IPS-18a (cell line): ENCODE data around the gene RAPSN.
A peak's percentile ranks its signal among the peaks of the same experiment; 100 is the strongest.

Source experiments
- H3K27ac ChIP-seq: one replicate; pipeline ENCODE4 v1.5.1; 2013; ENCODE audit warnings: low read length
- H3K27me3 ChIP-seq: one replicate; pipeline ENCODE4 v1.6.1; 2013; ENCODE audit warnings: mild to moderate bottlenecking, low read length; ENCODE audit not compliant: control insufficient read depth, insufficient read depth
- H3K36me3 ChIP-seq: one replicate; pipeline ENCODE4 v1.6.1; 2013; ENCODE audit warnings: low read depth, low read length; ENCODE audit not compliant: control insufficient read depth
- H3K4me1 ChIP-seq: one replicate; pipeline ENCODE4 v1.6.1; 2013; ENCODE audit warnings: low read depth, low read length; ENCODE audit not compliant: control insufficient read depth
- H3K4me3 ChIP-seq: one replicate; pipeline ENCODE4 v1.5.1; 2013; ENCODE audit warnings: low read length
- H3K9ac ChIP-seq: one replicate; pipeline ENCODE4 v1.6.1; 2013; ENCODE audit warnings: mild to moderate bottlenecking, low read length, moderate library complexity
- H3K9me3 ChIP-seq: one replicate; pipeline ENCODE4 v1.6.1; 2013; ENCODE audit warnings: low read depth, low read length; ENCODE audit not compliant: control insufficient read depth

The RAPSN gene

DNA sequence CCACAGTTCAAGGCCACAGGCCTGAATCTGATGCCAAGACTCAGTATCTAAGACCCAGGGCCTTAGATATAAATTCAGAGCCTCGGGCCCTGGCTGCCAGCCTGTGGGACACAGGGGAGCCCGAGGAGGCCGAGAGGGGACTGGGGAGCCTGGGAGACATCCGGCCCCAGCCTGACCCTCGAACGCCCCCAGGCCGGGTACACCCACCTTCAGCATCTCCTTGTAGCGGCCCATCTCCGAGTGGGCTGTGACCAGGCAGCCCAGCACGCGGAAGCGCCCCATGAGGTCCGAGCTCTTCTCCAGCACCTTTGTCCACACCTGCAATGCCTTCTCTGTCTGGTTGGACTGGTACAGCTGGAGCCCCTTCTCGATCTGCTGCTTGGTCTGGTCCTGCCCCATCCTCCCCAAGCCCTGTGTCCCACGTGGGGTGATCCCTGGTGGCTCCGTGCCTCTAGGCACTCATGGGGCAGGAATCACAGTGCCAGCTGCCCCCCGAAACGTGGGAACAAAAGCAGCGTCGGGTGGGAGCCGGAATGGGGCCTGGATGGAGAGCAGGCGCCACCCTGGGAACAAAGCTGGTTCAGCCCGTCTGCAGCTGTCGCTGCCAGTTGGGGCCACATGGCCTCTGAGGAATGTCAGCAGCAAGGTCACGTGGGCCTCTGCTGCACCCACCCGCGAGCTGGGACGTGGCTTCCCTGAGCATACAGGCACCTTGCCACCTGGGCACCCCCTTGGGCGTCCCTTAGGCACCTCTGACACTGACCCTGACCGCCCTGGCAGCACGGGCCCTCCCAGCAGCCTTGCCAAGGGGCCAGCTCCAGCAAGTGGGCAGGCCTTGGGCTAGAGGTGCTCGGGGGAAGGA is at the start of gene RAPSN:
Gene RAPSN, minus strand, starts transcription at position 571 of the 862 bp plus-strand sequence. Its CDS starts 172 bp downstream, at position 399.
- Histone ChIP-seq H3K9me3 (no peaks in the 10 kb centered on the region), H3K4me1 (no peaks in the 10 kb centered on the region), H3K27ac (no peak within 1 kb of the TSS), H3K27me3 (no peaks in the 10 kb centered on the region), H3K36me3 (no peaks in the 10 kb centered on the region), H3K9ac (no peak within 1 kb of the TSS), H3K4me3 (no peak within 1 kb of the TSS)

DNA sequence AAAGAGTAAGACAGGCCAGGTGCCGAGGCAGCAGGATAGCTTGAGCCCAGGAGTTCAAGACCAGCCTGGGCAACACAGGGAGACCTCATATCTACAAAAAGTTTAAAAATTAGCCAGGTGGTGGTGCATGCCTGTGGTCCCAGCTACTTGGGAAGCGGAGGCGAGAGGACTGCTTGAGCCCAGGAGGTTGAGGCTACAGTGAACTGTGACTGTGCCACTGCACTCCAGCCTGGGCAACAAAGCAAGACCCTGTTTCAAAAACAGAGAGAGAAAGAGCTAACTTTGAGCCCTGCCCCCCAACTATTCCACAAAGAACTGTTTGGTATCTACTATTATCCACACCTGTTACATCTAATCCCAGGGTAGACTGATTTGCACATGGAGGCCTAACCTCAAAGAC is 49.2 kb upstream of the RAPSN start:
- Histone ChIP-seq H3K4me1 (peaks cover 22% of the 10 kb centered on the region), H3K27ac (no peak overlapping the region), H3K36me3 (peaks cover 10% of the 10 kb centered on the region), H3K4me3 (no peak overlapping the region), H3K9ac (no peak overlapping the region), H3K27me3 (no peaks in the 10 kb centered on the region), H3K9me3 (no peaks in the 10 kb centered on the region)

DNA sequence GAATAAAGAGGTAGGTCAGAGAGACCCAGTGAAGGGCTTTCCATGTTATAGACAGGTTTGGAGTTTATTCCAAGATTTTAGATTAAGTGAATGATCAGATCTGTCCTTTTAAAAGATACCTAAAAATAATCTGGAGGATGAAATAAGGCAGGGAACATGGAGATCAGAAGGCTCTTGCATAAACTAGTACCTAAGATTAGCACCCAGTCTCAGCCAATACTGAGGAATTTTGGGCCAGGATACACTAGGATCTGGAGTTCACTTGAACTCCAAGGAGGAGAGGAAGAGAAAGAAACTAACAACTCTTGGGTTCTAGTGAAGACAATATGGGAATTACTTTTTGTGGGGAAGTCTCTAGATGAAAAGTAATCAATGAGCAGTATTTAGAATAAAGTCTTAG is 47.9 kb upstream of the RAPSN start:
- Histone ChIP-seq H3K36me3 (peaks cover 10% of the 10 kb centered on the region), H3K27ac (no peak overlapping the region)

DNA sequence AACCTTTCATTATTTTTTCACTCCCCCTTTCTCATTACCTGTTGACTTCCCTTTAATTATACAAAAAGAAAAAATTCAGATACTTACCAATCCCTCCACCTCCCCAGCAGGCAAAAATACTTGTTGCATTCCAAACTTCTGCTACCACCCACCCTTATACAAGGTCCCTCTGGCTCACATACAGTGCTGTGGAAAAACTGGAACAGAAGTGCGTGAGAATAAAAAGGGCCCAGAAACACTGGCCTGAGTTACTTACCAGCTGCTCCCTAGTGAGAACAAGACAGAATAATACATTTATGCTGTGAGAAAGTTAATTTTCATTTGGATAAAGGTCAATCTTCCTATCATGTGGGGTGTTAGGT is 46.9 kb upstream of the RAPSN start:
- H3K9me3 ChIP-seq, result no peaks in the 10 kb centered on the region
- H3K4me3 ChIP-seq, result no peak overlapping the region
- peaks cover 19% of the 10 kb centered on the region for H3K4me1 ChIP-seq
- H3K9ac ChIP-seq, result no peak overlapping the region
- no peak overlapping the region for H3K27ac ChIP-seq
- peaks cover 10% of the 10 kb centered on the region for H3K36me3 ChIP-seq
- no peaks in the 10 kb centered on the region for H3K27me3 ChIP-seq

More for the DNA sequence above, 47.9 kb upstream of the RAPSN start:
- H3K9ac ChIP-seq, result no peak overlapping the region
- H3K4me1 ChIP-seq, result peaks cover 19% of the 10 kb centered on the region
- H3K4me3 ChIP-seq, result no peak overlapping the region
- no peaks in the 10 kb centered on the region for H3K9me3 ChIP-seq
- H3K27me3 ChIP-seq, result no peaks in the 10 kb centered on the region

DNA sequence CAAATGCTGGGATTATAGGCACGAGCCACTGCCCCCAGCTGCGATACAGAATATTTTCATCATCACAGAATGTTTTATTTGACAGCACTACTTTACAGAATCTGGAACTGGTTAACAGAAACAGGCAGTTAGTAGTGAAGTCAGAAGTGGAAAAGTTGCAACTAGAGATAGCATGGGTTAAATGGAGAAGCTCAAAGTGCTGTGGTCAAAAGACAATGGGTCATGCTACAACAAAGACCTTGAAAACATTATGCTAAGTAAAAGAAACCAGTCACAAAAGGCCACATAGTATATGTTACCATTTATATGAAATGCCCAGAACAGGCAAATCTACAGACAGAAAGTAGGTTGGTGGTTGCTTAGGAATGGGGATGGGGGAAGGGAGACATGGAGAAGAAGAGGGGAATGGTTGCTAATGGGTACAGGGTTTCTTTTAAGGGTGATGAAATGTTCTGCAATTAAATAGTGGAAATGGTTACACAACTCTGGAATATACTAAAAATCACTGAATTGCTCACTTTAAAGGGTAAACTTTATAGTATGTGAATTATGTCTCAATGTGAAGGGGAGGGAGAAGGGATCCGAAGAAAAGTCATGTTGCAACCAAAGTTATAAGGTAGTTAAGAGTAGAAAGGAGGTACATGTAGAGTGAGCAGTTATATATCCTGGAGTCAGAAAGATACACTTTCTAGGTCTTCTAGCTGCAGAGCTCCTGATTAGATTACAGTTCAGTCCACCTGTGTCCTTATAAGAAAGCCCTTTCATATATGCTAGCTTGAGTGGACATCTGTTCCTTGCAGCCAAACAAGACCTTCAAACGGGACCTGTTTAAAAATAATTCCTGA is 46.3 kb upstream of the RAPSN start:
- H3K36me3 ChIP-seq, result peaks cover 10% of the 10 kb centered on the region
- H3K4me1 ChIP-seq, result peaks cover 19% of the 10 kb centered on the region
- H3K27ac ChIP-seq, result peak overlapping the region; percentile 27
- no peak overlapping the region for H3K4me3 ChIP-seq
- no peaks in the 10 kb centered on the region for H3K27me3 ChIP-seq
- H3K9ac ChIP-seq, result no peak overlapping the region
- no peaks in the 10 kb centered on the region for H3K9me3 ChIP-seq

DNA sequence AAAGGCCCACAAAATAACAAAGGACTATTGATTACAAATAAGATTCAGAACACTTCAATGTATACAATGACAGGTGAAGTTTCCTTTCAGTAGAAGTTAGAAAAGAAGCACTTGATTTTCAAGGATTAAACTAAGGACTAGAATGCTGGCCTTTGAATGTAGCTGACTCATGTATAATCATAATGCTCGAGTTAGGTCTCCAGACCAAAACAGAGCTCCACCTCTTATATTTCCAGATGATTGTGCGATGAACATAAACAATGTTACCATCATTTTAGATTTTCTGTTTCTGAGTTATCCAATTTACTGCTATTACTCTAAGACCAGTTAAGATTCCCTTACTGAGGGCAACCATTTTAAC is 40.4 kb upstream of the RAPSN start:
- H3K9me3 ChIP-seq, result no peaks in the 10 kb centered on the region
- no peaks in the 10 kb centered on the region for H3K4me1 ChIP-seq
- no peaks in the 10 kb centered on the region for H3K27me3 ChIP-seq
- H3K36me3 ChIP-seq, result peaks cover 45% of the 10 kb centered on the region
- H3K4me3 ChIP-seq, result no peak overlapping the region
- no peak overlapping the region for H3K9ac ChIP-seq
- H3K27ac ChIP-seq, result no peak overlapping the region

DNA sequence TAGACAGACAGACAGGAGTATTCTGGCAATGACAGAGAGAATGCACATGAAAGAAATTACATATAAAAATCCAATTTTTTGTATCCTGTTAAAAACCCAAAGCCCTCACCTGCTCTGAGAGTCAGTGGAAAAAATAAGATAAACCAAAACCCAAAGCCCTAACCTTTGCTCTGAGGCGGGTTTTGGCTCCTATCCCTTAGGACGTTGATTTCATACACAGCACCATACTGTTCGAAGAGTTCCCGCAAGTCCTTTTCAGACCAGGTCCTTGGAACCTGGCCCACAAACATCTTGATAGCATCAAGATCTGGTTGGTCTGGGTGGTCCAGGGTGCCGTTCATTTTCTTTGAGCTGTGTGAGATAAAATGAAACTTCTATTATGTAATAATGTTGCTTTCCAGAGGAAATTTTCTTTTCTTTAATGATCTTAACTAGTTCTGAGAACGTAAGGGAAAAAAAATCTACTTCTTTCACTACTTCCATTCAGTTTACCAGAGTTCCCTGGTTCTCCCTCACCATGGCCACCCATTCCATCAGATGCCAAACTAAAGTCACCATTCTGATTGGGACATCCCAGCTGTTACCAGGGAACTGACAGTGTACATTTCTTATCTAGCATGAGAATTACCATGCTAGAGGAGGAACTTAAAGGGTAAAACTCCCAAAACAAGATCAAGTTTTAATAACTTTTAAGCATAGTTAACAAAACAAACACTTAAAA is 39.9 kb upstream of the RAPSN start:
- Histone ChIP-seq H3K36me3 (peaks cover 50% of the 10 kb centered on the region), H3K4me3 (no peak overlapping the region), H3K4me1 (no peaks in the 10 kb centered on the region), H3K9me3 (no peaks in the 10 kb centered on the region), H3K9ac (no peak overlapping the region), H3K27ac (no peak overlapping the region), H3K27me3 (no peaks in the 10 kb centered on the region)

DNA sequence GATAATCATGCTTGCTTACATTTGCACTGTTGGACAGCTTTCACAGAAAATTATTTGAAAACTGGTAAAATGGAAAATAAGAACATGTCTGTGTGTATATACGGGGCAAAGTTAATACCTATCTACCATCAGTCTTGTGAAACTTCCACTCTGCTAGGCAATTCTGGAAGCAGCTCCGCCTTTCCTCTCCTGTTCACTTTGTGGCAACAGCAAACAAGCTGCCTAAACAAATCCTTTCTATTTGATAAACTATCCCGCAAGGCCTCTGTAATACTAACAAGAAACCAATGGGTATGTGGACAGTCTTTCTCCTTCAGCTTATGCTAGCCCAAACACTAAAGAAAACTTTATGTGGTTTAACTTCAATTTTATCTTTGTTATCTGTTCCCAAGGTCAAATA is 39.2 kb upstream of the RAPSN start:
- Histone ChIP-seq H3K27ac (no peak overlapping the region), H3K9ac (no peak overlapping the region), H3K9me3 (no peaks in the 10 kb centered on the region), H3K4me1 (no peaks in the 10 kb centered on the region), H3K27me3 (no peaks in the 10 kb centered on the region), H3K36me3 (peaks cover 57% of the 10 kb centered on the region), H3K4me3 (no peak overlapping the region)

DNA sequence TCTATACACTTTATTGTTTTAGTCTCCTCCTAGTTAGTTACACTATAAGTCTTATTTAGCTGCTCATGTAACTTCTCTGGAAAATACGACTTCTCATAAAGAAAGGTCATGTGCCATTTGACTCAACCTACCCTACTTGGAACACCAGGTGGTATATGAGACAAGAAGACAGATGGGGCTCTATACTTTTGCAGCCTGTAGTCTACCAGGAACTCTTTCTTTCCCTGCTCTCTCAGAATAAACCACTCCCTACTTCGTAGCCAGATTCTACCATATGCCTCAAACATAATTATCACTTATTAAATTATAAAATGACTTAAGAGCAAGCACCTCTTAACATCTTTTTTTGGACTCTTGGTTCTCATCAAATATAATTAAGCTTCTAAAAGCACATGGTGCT is 38.5 kb upstream of the RAPSN start:
- H3K27ac ChIP-seq, result no peak overlapping the region
- no peaks in the 10 kb centered on the region for H3K9me3 ChIP-seq
- no peaks in the 10 kb centered on the region for H3K4me1 ChIP-seq
- no peak overlapping the region for H3K9ac ChIP-seq
- H3K27me3 ChIP-seq, result no peaks in the 10 kb centered on the region
- H3K4me3 ChIP-seq, result no peak overlapping the region
- peaks cover 60% of the 10 kb centered on the region for H3K36me3 ChIP-seq

DNA sequence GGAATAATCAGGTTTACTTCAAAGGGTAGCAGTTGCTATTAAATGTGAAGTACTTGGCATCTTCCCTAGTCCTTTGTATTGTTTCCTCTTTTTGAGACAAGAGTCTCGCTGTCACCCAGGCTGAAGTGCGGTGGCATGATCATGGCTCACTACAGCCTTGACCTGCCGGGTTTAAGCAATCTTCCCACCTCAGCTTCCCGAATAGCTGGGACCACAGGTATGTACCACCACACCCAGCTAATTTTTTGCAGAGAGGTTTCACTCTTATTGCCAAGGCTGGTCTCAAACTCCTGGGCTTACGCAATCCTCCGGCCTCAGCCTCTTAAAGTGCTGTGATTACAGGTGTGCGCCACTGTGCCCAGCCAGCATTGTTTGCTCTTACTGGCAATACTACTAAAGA is 36.2 kb upstream of the RAPSN start:
- H3K27ac ChIP-seq, result no peak overlapping the region
- H3K4me3 ChIP-seq, result no peak overlapping the region
- no peaks in the 10 kb centered on the region for H3K4me1 ChIP-seq
- H3K27me3 ChIP-seq, result no peaks in the 10 kb centered on the region
- H3K9me3 ChIP-seq, result no peaks in the 10 kb centered on the region
- no peak overlapping the region for H3K9ac ChIP-seq
- H3K36me3 ChIP-seq, result peaks cover 78% of the 10 kb centered on the region

DNA sequence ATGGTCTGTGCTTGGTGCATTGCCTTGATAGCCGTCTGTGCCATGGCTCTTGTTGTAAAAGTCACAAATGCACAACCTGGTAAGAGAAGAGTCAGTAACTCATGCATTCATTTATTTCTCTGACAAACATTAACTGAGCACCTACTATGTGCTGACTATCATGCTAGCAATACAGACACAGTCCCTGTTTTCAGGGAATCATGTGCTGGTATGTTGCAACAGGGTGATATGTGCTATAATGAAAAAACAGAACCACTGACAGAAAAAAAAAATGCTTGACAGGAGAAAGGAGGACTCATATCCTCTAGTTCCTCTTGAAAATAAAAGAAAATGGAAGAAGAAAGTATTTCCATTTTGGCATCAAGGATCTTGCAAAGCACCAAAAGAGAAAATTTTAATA is 34.5 kb upstream of the RAPSN start:
- no peaks in the 10 kb centered on the region for H3K4me1 ChIP-seq
- no peak overlapping the region for H3K27ac ChIP-seq
- no peaks in the 10 kb centered on the region for H3K27me3 ChIP-seq
- no peak overlapping the region for H3K4me3 ChIP-seq
- H3K9ac ChIP-seq, result no peak overlapping the region
- peaks cover 88% of the 10 kb centered on the region for H3K36me3 ChIP-seq
- H3K9me3 ChIP-seq, result no peaks in the 10 kb centered on the region
